ENCODE measurements around the gene GJD4.

GJD4 gene, protein sequence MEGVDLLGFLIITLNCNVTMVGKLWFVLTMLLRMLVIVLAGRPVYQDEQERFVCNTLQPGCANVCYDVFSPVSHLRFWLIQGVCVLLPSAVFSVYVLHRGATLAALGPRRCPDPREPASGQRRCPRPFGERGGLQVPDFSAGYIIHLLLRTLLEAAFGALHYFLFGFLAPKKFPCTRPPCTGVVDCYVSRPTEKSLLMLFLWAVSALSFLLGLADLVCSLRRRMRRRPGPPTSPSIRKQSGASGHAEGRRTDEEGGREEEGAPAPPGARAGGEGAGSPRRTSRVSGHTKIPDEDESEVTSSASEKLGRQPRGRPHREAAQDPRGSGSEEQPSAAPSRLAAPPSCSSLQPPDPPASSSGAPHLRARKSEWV

DNA sequence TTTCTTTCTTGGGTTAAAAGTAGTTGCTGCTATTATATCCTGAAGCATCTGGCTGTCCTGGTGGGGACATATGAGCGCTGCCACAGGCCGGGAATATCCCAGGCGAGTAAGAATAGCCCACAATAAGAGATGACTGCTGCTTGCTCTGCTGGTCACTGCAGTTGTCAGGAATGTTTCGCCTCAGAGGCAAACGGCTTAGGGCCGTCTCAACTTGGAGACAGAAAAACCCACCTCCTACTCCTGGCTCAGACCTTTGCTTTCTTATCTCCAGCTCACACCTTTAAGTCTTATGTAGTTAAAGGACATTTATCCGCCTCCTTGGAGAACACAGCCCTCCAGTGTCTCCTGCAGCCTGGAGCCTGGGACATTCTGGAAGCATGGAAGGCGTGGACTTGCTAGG is at the start of gene GJD4:
GJD4 (plus strand) TSS at position 151 of the 400 bp plus-strand sequence; CDS start at position 378, 227 bp downstream.
- no peak for DNase-seq (ENCODE audit: low spot score)

GRCh38 chr10:35555962-35556930 is 48.9 kb upstream of the GJD4 start:
- TF ChIP-seq, protein P1, sequence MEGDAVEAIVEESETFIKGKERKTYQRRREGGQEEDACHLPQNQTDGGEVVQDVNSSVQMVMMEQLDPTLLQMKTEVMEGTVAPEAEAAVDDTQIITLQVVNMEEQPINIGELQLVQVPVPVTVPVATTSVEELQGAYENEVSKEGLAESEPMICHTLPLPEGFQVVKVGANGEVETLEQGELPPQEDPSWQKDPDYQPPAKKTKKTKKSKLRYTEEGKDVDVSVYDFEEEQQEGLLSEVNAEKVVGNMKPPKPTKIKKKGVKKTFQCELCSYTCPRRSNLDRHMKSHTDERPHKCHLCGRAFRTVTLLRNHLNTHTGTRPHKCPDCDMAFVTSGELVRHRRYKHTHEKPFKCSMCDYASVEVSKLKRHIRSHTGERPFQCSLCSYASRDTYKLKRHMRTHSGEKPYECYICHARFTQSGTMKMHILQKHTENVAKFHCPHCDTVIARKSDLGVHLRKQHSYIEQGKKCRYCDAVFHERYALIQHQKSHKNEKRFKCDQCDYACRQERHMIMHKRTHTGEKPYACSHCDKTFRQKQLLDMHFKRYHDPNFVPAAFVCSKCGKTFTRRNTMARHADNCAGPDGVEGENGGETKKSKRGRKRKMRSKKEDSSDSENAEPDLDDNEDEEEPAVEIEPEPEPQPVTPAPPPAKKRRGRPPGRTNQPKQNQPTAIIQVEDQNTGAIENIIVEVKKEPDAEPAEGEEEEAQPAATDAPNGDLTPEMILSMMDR (IDR thresholded peaks at IDR 0.05; ENCODE audit: extremely low read depth, missing control alignments) = no peak
- DNase-seq (ENCODE audit: low spot score) = no peak

More for the DNA sequence above, at the start of gene GJD4:
- TF ChIP-seq, protein P1 (IDR thresholded peaks at IDR 0.05; ENCODE audit: extremely low read depth, missing control alignments) = no peak

DNA sequence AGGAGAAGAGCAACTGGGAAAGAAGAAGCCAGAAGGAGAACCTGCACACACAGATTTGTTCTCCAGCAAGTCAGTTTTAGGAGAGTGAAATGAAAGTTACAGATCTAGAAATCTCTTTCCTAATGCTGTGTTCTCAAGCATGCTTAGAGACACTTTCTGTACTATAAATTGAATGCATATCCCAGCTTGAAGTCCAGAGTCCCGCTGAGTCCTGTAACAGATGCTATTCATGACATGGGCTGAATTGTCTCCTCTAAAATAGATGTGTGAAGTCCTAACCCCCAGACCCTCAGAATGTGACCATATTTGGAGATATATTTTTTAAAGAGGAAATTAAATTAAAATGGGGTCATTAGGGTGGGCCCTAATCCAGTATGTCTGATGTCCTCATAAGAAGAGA is 46.9 kb upstream of the GJD4 start:
- TF ChIP-seq, protein P1 (IDR thresholded peaks at IDR 0.05; ENCODE audit: extremely low read depth, missing control alignments) = no peak
- DNase-seq (ENCODE audit: low spot score) = no peak

GRCh38 chr10:35559416-35559815 is 45.7 kb upstream of the GJD4 start:
- no peak for DNase-seq (ENCODE audit: low spot score)
- TF ChIP-seq, protein P1 (IDR thresholded peaks at IDR 0.05; ENCODE audit: extremely low read depth, missing control alignments) = no peak

DNA sequence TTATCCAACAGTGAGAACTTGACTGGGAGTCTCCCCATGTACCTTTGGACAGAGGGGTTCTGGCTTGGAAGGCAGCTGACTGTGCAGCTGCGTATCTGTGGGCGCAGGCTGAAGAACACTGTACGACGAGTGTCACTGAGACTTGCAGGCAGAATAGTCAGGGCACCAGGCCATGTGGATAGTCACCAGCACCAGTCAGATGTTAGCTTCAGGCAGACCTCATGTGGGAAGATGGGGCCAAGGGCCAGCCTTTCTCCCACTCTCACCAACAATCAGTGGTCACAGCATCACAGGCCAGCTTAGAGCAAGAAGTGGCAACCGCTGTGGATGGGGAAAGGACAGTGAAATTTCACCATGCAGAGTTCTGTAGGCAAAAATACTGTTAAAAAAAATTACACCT is 43.4 kb upstream of the GJD4 start:
- no peak for DNase-seq (ENCODE audit: low spot score)
- TF ChIP-seq, protein P1 (IDR thresholded peaks at IDR 0.05; ENCODE audit: extremely low read depth, missing control alignments) = no peak

DNA sequence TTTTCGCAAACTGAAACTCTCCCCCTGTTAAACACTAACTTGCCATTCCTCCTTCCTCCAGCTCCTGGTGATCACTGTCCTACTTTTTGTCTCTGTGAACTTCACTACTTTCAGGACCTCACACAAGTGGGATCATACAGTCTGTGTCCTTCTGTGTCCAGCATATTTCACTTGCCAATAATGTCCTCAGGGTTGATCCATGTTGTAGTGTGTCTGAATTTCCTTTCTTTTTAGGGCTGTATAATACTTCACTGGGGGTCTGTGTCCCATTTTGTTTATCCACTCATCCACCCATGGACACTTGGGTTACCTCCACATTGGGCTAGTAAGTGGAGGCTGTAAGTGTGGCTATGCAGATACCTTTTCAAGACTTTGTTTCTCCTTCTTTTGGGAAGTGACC is 42.7 kb upstream of the GJD4 start:
- TF ChIP-seq, protein P1 (IDR thresholded peaks at IDR 0.05; ENCODE audit: extremely low read depth, missing control alignments) = no peak
- DNase-seq (ENCODE audit: low spot score) = no peak
